Psoas muscle (tissue), 8 donors: ENCODE results near the gene CCDC201. TPM values are rescaled to one million over a fixed set of nuclear protein-coding genes. Genes with fewer than 3 reads are reported as not detected.

Experiments
- ATAC-seq, 4 donors: fragments of 200-7000 bp; cut with Tn5 transposase; one replicate each; pipeline ENCODE4 v1.9.1; 2020; ENCODE audit warnings: moderate library complexity in 3 of 4, mild to moderate bottlenecking in 2 of 4
- DNase-seq, 2 donors: peaks; one replicate each; pipeline ENCODE4 v3.0.0-alpha.2; 2020
- H3K27ac ChIP-seq: fragments of 200-600 bp; one replicate; pipeline ENCODE4 v1.8.0; 2022
- H3K27me3 ChIP-seq, 3 donors: fragments of 200-600 bp in 1 of 3; one replicate each; pipeline versions ENCODE4 v1.6.1 to v1.8.0; 2013 to 2022; ENCODE audit warnings: low read length in 2 of 3, mild to moderate bottlenecking in 2 of 3, moderate library complexity in 1 of 3; ENCODE audit not compliant: insufficient read depth in 3 of 3
- H3K36me3 ChIP-seq, 2 donors: fragments of 200-600 bp in 1 of 2; one replicate each; pipeline versions ENCODE4 v1.6.1 to v1.8.0; 2013 to 2022; ENCODE audit warnings: low read depth in 1 of 2, mild to moderate bottlenecking in 1 of 2, moderate library complexity in 1 of 2; ENCODE audit not compliant: insufficient read depth in 1 of 2
- H3K4me1 ChIP-seq: fragments of 200-600 bp; one replicate; pipeline ENCODE4 v1.8.0; 2022
- H3K4me3 ChIP-seq: fragments of 200-600 bp; one replicate; pipeline ENCODE4 v1.8.0; 2022; ENCODE audit warnings: mild to moderate bottlenecking
- H3K9me3 ChIP-seq: fragments of 200-600 bp; one replicate; pipeline ENCODE4 v1.8.0; 2022
- WGBS, 3 donors: extraction: QIAGEN DNeasy Blood & Tissue Kit; methylation state at CpG; one replicate each; pipeline versions ENCODE4 v1.1.6 to v1.1.7; 2013; 5-methylcytosine and 5-hydroxymethylcytosine counted together
- intact Hi-C, 2 donors: fragments of 100-400 bp; cut with DNase I; formaldehyde crosslinking; loops; one replicate each; pipeline versions ENCODE4 v1.11.0 to v1.14.2; 2022
- polyA plus RNA-seq, 3 donors: library from polyadenylated mRNA; stranded (reverse); fragments of 200-250 nt; gene quantifications; one replicate each; pipeline ENCODE4 v1.2.3, GENCODE V29; 2013
- total RNA-seq, 4 donors: library from RNA; stranded (reverse); fragmentation: NEBNext Ultra II Directional in 2 of 4; extraction: Animal tissue kit (Norgen Biotek cat#: 25700) in 2 of 4; gene quantifications; one replicate each; pipeline versions ENCODE4 v1.2.1 to v1.2.4, GENCODE V29; 2021 to 2023
- TF ChIP-seq, protein P1 (sequence below): fragments of 200-600 bp; IDR thresholded peaks from one replicate; pipeline ENCODE4 v1.8.0; 2022; ENCODE audit warnings: antibody characterized with exemption
- donor health status: healthy with polysubstance abuse.
- donor health status: DM: no; HTN: no; CAD: no; lungs with moderate emphysema.
- donor health status: Bipolar disorder and iron deficiency.
- donor health status: healthy.
- donor health status: DM: yes; HTN: yes; CAD: no.
- donor health status: DM: no; HTN: no; CAD: no.
- donor health status: DM: no; HTN: no; CAD: no.
- donor health status: DM: yes; HTN: yes; CAD: no.

Gene CCDC201
- total and polyA plus RNA-seq, 7 donors, result not detected

DNA sequence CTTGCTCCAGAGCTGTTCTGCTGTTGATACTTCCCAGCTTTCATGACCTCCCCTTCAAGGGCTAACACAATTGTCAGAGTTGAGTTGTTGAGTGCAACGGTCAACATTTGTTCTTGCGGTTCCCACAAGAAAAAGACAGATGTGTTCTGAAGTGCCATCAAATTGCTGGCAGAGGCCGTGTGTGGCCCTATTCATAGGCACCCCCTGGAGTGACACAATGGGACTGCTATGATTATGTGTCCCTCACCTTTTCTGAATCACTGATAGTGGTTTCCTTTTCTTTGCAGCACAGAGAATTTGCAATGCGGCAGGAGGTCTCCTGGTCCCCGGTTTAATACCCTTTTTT, 9.6 kb upstream of the CCDC201 start:
- no peak for DNase-seq
- no peak overlapping the region for H3K4me3 ChIP-seq
- peaks cover 0 to 13% (median 2%) of the 10 kb centered on the region in 3 donors for H3K27me3 ChIP-seq
- WGBS, 3 donors, result 63 to 76% (median 67%) methylated on average over 5 of the region's 5 CpGs
- ATAC-seq, result no peak
- intact Hi-C loops, result no loop called here
- no peak overlapping the region for H3K27ac ChIP-seq
- TF ChIP-seq, protein P1, sequence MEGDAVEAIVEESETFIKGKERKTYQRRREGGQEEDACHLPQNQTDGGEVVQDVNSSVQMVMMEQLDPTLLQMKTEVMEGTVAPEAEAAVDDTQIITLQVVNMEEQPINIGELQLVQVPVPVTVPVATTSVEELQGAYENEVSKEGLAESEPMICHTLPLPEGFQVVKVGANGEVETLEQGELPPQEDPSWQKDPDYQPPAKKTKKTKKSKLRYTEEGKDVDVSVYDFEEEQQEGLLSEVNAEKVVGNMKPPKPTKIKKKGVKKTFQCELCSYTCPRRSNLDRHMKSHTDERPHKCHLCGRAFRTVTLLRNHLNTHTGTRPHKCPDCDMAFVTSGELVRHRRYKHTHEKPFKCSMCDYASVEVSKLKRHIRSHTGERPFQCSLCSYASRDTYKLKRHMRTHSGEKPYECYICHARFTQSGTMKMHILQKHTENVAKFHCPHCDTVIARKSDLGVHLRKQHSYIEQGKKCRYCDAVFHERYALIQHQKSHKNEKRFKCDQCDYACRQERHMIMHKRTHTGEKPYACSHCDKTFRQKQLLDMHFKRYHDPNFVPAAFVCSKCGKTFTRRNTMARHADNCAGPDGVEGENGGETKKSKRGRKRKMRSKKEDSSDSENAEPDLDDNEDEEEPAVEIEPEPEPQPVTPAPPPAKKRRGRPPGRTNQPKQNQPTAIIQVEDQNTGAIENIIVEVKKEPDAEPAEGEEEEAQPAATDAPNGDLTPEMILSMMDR, result no peak
- no peaks in the 10 kb centered on the region for H3K36me3 ChIP-seq
- H3K9me3 ChIP-seq, result no peaks in the 10 kb centered on the region
- no peaks in the 10 kb centered on the region for H3K4me1 ChIP-seq

DNA sequence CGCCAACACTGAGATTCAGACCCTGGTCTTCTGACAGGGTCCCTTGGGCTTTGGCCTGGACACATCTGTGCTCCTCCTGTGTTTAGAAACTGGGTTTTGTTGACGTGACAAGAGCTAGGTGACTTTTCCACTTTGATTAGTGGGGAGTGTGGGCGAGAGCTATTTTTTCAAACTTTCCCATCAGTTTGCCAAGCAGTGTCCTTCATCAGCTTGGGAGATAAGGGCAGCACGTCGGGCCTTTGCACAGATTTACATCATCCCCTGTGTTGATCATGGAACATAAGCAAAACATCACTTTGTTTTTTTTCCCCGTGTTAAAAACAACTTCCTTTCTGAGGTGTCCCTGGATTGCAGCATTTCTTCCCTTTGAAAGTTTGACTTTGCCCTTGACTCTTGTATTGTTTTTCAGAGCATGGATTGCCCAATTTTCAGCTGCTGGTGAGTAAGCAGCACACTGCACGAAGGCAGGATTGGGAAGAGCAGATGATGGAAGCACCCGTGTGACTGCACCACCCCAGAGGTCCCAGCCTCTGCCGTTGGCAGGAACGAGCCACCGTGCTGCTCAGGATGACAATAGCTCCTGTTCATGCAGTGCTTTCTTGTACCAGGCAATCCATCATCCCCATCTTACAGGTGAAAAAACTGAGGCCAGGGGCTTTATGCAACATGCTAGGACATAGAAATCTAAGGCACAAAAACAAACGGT, 9.0 kb upstream of the CCDC201 start:
- no peak for ATAC-seq
- peaks cover 0 to 8% (median 2%) of the 10 kb centered on the region in 3 donors for H3K27me3 ChIP-seq
- 68 to 73% (median 71%) methylated on average over 12 of the region's 12 CpGs for WGBS, 3 donors
- intact Hi-C loops, result no loop called here
- no peak for DNase-seq
- TF ChIP-seq, protein P1, result no peak
- H3K4me1 ChIP-seq, result no peaks in the 10 kb centered on the region
- no peaks in the 10 kb centered on the region for H3K36me3 ChIP-seq
- no peak overlapping the region for H3K27ac ChIP-seq
- H3K4me3 ChIP-seq, result no peak overlapping the region
- H3K9me3 ChIP-seq, result no peaks in the 10 kb centered on the region

DNA sequence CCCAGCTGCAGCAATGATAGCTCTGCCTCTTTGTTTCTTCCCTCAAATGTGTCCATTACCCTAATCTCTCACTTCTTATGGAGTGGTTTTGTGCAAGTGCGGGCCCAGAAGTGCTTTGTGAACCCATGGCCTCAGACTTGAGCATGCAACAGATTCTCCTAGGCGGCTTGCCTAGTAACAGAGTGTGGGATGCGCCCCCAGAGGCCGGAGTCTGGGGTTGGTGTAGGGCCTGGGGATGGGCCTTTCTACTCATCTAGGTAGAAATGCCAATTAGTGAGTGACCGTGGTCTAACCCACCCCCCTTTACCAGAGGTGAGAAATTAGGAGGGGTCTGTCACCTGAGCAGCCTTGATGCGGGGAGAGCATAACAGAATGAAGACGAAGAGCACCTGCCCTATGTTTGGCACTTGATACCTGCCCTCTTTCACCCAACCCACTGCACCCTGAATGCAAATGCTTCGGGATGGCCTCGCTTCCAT, 8.4 kb upstream of the CCDC201 start:
- 89 to 91% (median 90%) methylated on average over 9 of the region's 9 CpGs for WGBS, 3 donors
- TF ChIP-seq, protein P1, result no peak
- intact Hi-C loops, result no loop called here

DNA sequence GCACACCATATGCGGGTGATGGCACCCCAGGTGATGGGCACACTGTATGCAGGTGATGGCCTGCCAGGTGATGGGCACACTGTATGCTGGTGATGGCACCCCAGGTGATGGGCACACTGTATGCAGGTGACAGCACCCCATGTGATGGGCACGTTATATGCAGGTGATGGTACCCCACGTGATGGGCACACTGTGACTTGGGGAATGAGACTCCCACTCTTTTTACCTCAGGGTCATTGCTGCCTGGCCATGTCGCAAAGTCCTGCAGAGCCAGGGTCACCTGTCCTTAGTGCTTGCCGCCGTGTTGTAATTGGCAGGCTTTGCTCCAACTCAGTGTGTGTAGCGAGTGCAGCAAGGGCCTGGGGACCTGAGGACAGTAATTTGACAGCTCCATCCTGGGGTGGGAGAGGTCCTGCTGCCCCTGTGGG, 7.6 kb upstream of the CCDC201 start:
- Histone ChIP-seq H3K36me3 (no peaks in the 10 kb centered on the region), H3K4me3 (no peak overlapping the region), H3K27me3 (peaks cover 0 to 2% (median 0%) of the 10 kb centered on the region in 3 donors), H3K27ac (no peak overlapping the region), H3K9me3 (no peaks in the 10 kb centered on the region), H3K4me1 (no peaks in the 10 kb centered on the region)
- 87 to 93% (median 88%) methylated on average over 7 of the region's 7 CpGs for WGBS, 3 donors
- ATAC-seq, result no peak
- TF ChIP-seq, protein P1, result no peak
- DNase-seq, result no peak
- intact Hi-C loops, result no loop called here

More for the DNA sequence above, 8.4 kb upstream of the CCDC201 start:
- no peak for ATAC-seq
- peaks cover 0 to 2% (median 2%) of the 10 kb centered on the region in 3 donors for H3K27me3 ChIP-seq
- H3K4me1 ChIP-seq, result no peaks in the 10 kb centered on the region
- no peak overlapping the region for H3K4me3 ChIP-seq
- no peak overlapping the region for H3K27ac ChIP-seq
- no peaks in the 10 kb centered on the region for H3K9me3 ChIP-seq
- no peak for DNase-seq
- no peaks in the 10 kb centered on the region for H3K36me3 ChIP-seq
